ENCODE measurements around the gene ADAMTS14.
"Not testable (repeated sequence)": the region's sequence is repeated elsewhere in the genome, so short reads cannot be mapped to it uniquely, and the experiment has no call there.

- TF ChIP-seq, protein P1, sequence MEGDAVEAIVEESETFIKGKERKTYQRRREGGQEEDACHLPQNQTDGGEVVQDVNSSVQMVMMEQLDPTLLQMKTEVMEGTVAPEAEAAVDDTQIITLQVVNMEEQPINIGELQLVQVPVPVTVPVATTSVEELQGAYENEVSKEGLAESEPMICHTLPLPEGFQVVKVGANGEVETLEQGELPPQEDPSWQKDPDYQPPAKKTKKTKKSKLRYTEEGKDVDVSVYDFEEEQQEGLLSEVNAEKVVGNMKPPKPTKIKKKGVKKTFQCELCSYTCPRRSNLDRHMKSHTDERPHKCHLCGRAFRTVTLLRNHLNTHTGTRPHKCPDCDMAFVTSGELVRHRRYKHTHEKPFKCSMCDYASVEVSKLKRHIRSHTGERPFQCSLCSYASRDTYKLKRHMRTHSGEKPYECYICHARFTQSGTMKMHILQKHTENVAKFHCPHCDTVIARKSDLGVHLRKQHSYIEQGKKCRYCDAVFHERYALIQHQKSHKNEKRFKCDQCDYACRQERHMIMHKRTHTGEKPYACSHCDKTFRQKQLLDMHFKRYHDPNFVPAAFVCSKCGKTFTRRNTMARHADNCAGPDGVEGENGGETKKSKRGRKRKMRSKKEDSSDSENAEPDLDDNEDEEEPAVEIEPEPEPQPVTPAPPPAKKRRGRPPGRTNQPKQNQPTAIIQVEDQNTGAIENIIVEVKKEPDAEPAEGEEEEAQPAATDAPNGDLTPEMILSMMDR (conservative IDR thresholded peaks at IDR 0.05 in 1 of 2, IDR thresholded peaks at IDR 0.05 in 1 of 2; ENCODE audit: extremely low read depth in 1 of 2, insufficient read depth in 1 of 2, low read depth in 1 of 2, low read length in 2 of 2): not testable (repeated sequence)
- not testable (repeated sequence) for TF ChIP-seq EZH2 (IDR thresholded peaks at IDR 0.05; ENCODE audit: borderline replicate concordance, low read length)
Observed at GRCh38 chr10:70631735-70632134, 40.6 kb upstream of the ADAMTS14 start.

Data from mammary epithelial cell (primary cell).